Measurements from ENCODE around the gene SMC6. TPM values are rescaled to one million over a fixed set of nuclear protein-coding genes. Genes with fewer than 3 reads are reported as not detected.

Gene SMC6
- total RNA-seq, 2 experiments from 2014 or later = 32.1 to 35.1 TPM

Other genes with a start within 250 kb of the SMC6 start
- gene RAD51AP2, start 235.4 kb downstream of the SMC6 start, total RNA-seq = not detected
- gene VSNL1, start 213.1 kb downstream of the SMC6 start, total RNA-seq = not detected
- gene GEN1, start 328 bp upstream of the SMC6 start, total RNA-seq = 10 to 100 TPM; 40.0 to 48.7 TPM
- not detected for gene MSGN1, start 62.6 kb upstream of the SMC6 start, total RNA-seq
- gene KCNS3, start 124.9 kb upstream of the SMC6 start, total RNA-seq = not detected

Measured in activated CD8-positive, alpha-beta memory T cell treated with anti-CD3 and anti-CD28 coated beads, Interleukin-2, amount 10 ng/mL, durations not matched to agents 7 days and 5 days (primary cell).